Pancreas (tissue), 10 donors: ENCODE data around the gene DBN1. TPM values are rescaled to one million over a fixed set of nuclear protein-coding genes. Genes with fewer than 3 reads are reported as not detected.
A peak's percentile ranks its signal among the peaks of the same experiment; 100 is the strongest.

Source experiments
- ATAC-seq, 4 donors: fragments of 200-7000 bp; cut with Tn5 transposase; one replicate each; pipeline versions ENCODE4 v1.8.0 to v1.9.1; 2020; ENCODE audit warnings: mild to moderate bottlenecking in 4 of 4, moderate library complexity in 4 of 4
- DNase-seq, 6 donors: peaks; one replicate each; pipeline ENCODE4 v3.0.0-alpha.2; 2020
- FAIRE-seq: peaks from 2 replicates; lab custom pipeline; 2012; peaks lifted over from hg19 to GRCh38; lab: Jason Lieb, UNC
- H3K27ac ChIP-seq, 4 donors: fragments of 200-600 bp; sonication (generic); 1 replicate in 3 of 4; 2 replicates in 1 of 4; pipeline versions ENCODE4 v1.5.0 to v1.8.0; 2020
- H3K27me3 ChIP-seq, 4 donors: fragments of 200-600 bp; one replicate each; pipeline ENCODE4 v1.8.0; 2021
- H3K36me3 ChIP-seq, 3 donors: fragments of 200-600 bp; sonication (generic) in 1 of 3; one replicate each; pipeline versions ENCODE4 v1.5.0 to v1.8.0; 2020 to 2021
- H3K4me1 ChIP-seq, 3 donors: fragments of 200-600 bp; one replicate each; pipeline ENCODE4 v1.8.0; 2021
- H3K4me3 ChIP-seq, 4 donors: fragments of 200-600 bp; sonication (generic) in 2 of 4; one replicate each; pipeline versions ENCODE4 v1.5.0 to v1.8.0; 2020 to 2021
- H3K9me3 ChIP-seq, 4 donors: fragments of 200-600 bp; one replicate each; pipeline ENCODE4 v1.8.0; 2021
- WGBS, 2 donors: extraction: QIAGEN DNeasy Blood & Tissue Kit; methylation state at CpG; one replicate each; pipeline ENCODE4 v1.1.7; 2013; 5-methylcytosine and 5-hydroxymethylcytosine counted together
- intact Hi-C, 3 donors: fragments of 100-400 bp; cut with DNase I; formaldehyde crosslinking; loops; one replicate each; pipeline versions ENCODE4 v1.11.1 to v1.14.2; 2022
- polyA plus RNA-seq, 2 donors: library from polyadenylated mRNA; stranded (reverse); fragments of 200-250 nt; gene quantifications; one replicate each; pipeline ENCODE4 v1.2.3, GENCODE V29; 2013
- total RNA-seq, 6 donors: library from RNA; stranded (reverse); fragmentation: NEBNext Ultra II Directional in 4 of 6; extraction: Animal tissue kit (Norgen Biotek cat#: 25700) in 4 of 6; gene quantifications; one replicate each; pipeline versions ENCODE4 v1.2.1 to v1.2.4, GENCODE V29; 2021 to 2023
- TF ChIP-seq, protein P1 (sequence below), 4 donors: fragments of 200-600 bp; sonication (generic) in 3 of 4; IDR thresholded peaks; one replicate each; pipeline versions ENCODE4 v1.5.0 to v1.8.0; 2021; ENCODE audit warnings: antibody characterized with exemption in 4 of 4
- donor health status: healthy with polysubstance abuse.
- donor health status: DM: no; HTN: no; CAD: no; lungs with moderate emphysema.
- donor health status: DM: no; HTN: no; CAD: no.
- donor health status: control.
- donor health status: control.
- donor health status: Bipolar disorder and iron deficiency.
- donor health status: DM: yes; HTN: yes; CAD: no.
- donor health status: DM: no; HTN: no; CAD: no.
- donor health status: DM: no; HTN: no; CAD: no.
- donor health status: DM: yes; HTN: yes; CAD: no.

Gene DBN1
- total and polyA plus RNA-seq, 8 donors: 10.2 to 38.2 (median 17.0) TPM

DNA sequence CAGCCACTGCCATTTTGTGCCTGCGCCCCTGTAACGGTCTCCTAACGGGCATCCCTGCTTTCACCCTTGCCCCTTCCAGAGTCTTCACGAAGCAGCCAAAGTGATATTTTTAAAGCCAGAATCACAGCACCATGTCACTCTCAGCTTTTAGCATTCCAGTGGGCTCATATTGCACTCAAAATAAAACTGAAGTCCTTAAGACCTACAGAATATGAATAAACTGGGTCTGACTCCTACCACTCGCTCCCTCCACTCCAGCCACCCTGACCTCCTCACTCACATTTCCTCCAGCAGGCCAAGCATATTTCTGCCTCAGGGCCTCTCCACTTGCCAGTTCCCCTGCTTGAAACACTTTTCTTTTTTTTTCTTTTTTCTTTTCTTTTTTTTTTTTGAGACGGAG, 26.4 kb upstream of the DBN1 start:
- Histone ChIP-seq H3K27ac (no peak overlapping the region), H3K4me1 (peaks cover 0 to 5% (median 0%) of the 10 kb centered on the region in 3 donors), H3K27me3 (no peaks in the 10 kb centered on the region), H3K9me3 (no peaks in the 10 kb centered on the region), H3K36me3 (no peaks in the 10 kb centered on the region), H3K4me3 (no peak overlapping the region)
- no peak for ATAC-seq
- WGBS, 2 donors: 77 to 79% methylated on average over 6 of the region's 6 CpGs
- intact Hi-C loops: loop anchor here in 2 of 3 donors (5.0 kb wide), 1 partner anchor 108 kb away; no protein-coding TSS in a partner anchor
- TF ChIP-seq, protein P1, sequence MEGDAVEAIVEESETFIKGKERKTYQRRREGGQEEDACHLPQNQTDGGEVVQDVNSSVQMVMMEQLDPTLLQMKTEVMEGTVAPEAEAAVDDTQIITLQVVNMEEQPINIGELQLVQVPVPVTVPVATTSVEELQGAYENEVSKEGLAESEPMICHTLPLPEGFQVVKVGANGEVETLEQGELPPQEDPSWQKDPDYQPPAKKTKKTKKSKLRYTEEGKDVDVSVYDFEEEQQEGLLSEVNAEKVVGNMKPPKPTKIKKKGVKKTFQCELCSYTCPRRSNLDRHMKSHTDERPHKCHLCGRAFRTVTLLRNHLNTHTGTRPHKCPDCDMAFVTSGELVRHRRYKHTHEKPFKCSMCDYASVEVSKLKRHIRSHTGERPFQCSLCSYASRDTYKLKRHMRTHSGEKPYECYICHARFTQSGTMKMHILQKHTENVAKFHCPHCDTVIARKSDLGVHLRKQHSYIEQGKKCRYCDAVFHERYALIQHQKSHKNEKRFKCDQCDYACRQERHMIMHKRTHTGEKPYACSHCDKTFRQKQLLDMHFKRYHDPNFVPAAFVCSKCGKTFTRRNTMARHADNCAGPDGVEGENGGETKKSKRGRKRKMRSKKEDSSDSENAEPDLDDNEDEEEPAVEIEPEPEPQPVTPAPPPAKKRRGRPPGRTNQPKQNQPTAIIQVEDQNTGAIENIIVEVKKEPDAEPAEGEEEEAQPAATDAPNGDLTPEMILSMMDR (IDR thresholded peaks at IDR 0.05): no peak
- no peak for DNase-seq
- no peak for FAIRE-seq

DNA sequence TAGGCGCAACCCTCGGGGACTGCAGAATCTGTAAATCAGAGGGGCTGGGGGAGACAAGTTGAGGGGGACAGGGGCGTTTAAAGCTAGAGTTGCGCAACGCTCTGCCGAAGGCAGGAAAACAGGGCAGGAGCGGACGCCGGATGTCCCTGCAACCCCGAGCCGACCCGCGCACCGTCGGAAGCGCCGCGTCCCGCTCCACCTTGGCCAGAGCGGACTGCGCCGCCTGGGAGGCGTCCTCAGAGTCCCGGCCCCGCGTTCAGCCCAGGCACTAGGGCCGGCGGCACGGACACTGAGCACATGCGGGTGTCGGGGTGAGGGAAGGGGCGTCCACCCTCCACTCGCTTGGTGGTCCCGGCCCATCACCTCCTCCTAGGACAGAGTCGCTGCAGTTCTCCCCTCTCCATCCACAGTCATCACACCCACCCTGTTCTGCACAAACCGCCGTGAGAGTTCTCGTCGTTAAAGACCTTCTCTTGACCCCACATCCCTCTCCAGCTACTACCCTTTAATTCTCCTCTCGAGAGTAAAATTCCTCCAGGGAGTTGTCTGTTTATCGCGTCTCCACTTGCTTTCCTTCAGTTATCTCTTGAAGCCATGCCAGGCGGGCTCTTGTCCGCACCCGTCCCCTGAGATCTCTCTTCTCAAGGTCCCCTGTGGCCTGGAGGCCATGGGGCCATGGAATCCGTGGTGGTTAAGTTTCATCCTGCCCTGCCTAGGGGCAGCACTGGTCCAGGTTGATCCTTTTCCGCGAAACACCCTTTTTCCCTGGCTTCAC, 24.8 kb upstream of the DBN1 start:
- Histone ChIP-seq H3K27me3 (no peaks in the 10 kb centered on the region), H3K4me3 (peak overlapping the region; percentile 61 to 79 (median 69)), H3K9me3 (no peaks in the 10 kb centered on the region), H3K36me3 (no peaks in the 10 kb centered on the region), H3K27ac (peak overlapping the region in 1 of 4 donors; percentile 27), H3K4me1 (peaks cover 0 to 5% (median 0%) of the 10 kb centered on the region in 3 donors)
- intact Hi-C loops: no loop called here
- TF ChIP-seq, protein P1 (IDR thresholded peaks at IDR 0.05): no peak
- ATAC-seq (peak; percentile 7 to 11 (median 7)), DNase-seq (peak in 4 of 6 donors; percentile 47 to 83 (median 64)), FAIRE-seq (no peak)
- 9 to 10% methylated on average over 42 to 48 of the region's 48 CpGs for WGBS, 2 donors

DNA sequence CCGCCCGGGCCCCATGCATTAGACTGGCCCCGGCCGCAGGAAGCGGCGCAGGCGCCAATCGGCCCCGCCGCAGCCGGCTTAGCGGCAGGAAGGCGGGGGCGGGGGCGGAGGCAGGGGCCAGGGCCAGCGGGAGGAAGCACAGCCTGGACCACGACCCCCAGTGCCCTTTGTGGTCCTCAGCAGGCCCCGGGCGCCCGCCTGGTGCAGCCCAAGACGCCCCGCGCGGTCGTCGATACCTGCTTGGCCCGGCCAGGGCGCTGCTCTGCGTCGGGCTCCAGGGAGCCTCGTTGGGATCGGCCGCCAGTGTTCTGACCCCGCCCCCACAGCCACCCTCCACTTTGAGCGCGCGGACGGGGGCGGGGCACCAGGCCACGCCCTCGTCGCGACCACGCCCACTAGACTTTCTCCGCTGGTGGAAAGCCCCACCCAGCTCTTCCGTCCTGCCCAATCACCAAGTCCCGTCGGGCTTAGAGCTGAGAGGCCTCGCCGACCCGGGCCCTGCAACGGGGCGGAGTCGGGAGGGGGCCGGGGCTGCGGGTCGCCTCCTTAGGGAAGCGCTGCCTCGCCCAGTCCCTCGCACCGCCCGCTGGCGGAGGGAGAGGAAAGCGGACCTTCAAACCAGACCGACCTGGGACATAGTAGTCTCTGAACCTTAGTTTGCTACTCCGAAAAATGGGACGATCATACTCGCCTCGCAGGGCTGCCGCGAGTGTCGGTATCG, 24.0 kb upstream of the DBN1 start, which contains the start of gene PDLIM7:
Gene PDLIM7 (minus strand): TSS at position 313 of the 721 bp plus-strand sequence. CDS start 1,092 bp downstream, outside the sequence.
- peak; percentile 92 to 98 (median 97) for DNase-seq
- Histone ChIP-seq H3K27ac (peak within 1 kb of the TSS; percentile 31 to 50 (median 46)), H3K36me3 (no peaks in the 10 kb centered on the region), H3K4me3 (peak within 1 kb of the TSS; percentile 61 to 79 (median 69)), H3K9me3 (no peaks in the 10 kb centered on the region), H3K27me3 (no peaks in the 10 kb centered on the region), H3K4me1 (peaks cover 0 to 5% (median 0%) of the 10 kb centered on the region in 3 donors)
- ATAC-seq: peak; percentile 90 to 94 (median 93)
- TF ChIP-seq, protein P1 (IDR thresholded peaks at IDR 0.05): no peak
- FAIRE-seq: no peak
- 0 to 1% methylated on average over 68 to 73 of the region's 73 CpGs for WGBS, 2 donors
- intact Hi-C loops: no loop called here

DNA sequence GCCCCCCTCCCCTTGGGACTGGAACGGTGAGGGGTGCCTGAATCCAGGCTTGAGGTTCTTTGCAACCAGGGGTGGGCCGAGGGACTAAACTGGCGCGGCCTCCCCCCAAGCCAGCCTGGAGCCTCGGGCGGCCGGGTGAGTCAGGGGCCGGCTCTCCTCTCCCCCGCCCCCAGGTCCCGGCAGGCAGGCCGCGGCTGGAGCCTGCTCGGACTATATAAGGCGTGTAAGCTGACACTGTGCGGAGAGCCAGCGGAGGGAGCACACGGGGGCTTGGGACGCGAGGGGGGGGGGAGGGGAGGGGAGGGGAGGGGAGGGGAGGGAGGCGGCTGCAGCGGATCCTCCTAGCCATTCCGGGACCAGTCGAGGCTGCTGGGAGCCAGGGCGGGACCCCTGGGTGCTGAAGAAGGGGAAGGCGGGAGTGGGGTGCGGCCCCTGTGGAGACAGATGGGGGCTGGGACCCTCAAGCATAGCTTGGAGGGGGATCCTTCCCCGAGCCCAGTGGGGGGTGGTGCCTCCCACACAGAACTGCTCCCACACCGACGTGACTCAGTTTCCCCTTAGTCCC, 23.4 kb upstream of the DBN1 start:
- peak; percentile 5 to 22 (median 17) for ATAC-seq
- TF ChIP-seq, protein P1 (IDR thresholded peaks at IDR 0.05): no peak
- Histone ChIP-seq H3K4me1 (peaks cover 0 to 5% (median 0%) of the 10 kb centered on the region in 3 donors), H3K27ac (peak overlapping the region; percentile 31 to 50 (median 46)), H3K27me3 (no peaks in the 10 kb centered on the region), H3K4me3 (peak overlapping the region; percentile 61 to 79 (median 69)), H3K9me3 (no peaks in the 10 kb centered on the region), H3K36me3 (no peaks in the 10 kb centered on the region)
- intact Hi-C loops: no loop called here
- DNase-seq: peak in 4 of 6 donors; percentile 52 to 85 (median 72)
- FAIRE-seq: no peak
- WGBS, 2 donors: 3 to 4% methylated on average over 24 to 29 of the region's 29 CpGs
